ENCODE data around the gene PARP12. TPM values are rescaled to one million over a fixed set of nuclear protein-coding genes. Genes with fewer than 3 reads are reported as not detected.

Gene PARP12
- total RNA-seq, 6 experiments from 2014 or later: 6.3 to 14.0 (median 11.8) TPM

- Mint-ChIP-seq H3K27ac (peak overlapping the region; percentile 81), H3K9me3 (no peaks in the 10 kb centered on the region), H3K36me3 (ENCODE audit: low read depth) (peaks cover 8% of the 10 kb centered on the region), H3K27me3 (ENCODE audit: insufficient read depth) (peaks cover 1% of the 10 kb centered on the region; the same call in 1 of the 2 replicates), H3K4me3 (peak overlapping the region; percentile 78), H3K4me1 (ENCODE audit: low read depth) (peaks cover 74% of the 10 kb centered on the region)
- TF ChIP-seq CTCF (IDR thresholded peaks at IDR 0.05): no peak
- DNase-seq: peak; percentile 76
Measured at GRCh38 chr7:140035400-140036223, 27.1 kb downstream of the PARP12 start.

- no peak for DNase-seq
- H3K4me3 Mint-ChIP-seq: no peak overlapping the region
- TF ChIP-seq CTCF (IDR thresholded peaks at IDR 0.05): no peak
- peaks cover 8% of the 10 kb centered on the region for H3K36me3 Mint-ChIP-seq (ENCODE audit: low read depth)
- no peaks in the 10 kb centered on the region for H3K9me3 Mint-ChIP-seq
- H3K27ac Mint-ChIP-seq: 0 out of 2 replicates have a peak overlapping the region, but pooled peaks have one; percentile 81
- peaks cover 68% of the 10 kb centered on the region for H3K4me1 Mint-ChIP-seq (ENCODE audit: low read depth)
- H3K27me3 Mint-ChIP-seq (ENCODE audit: insufficient read depth): peaks cover 1% of the 10 kb centered on the region; the same call in 1 of the 2 replicates
Measured at GRCh38 chr7:140034421-140034820, 28.3 kb downstream of the PARP12 start.

- peaks cover 8% of the 10 kb centered on the region for H3K36me3 Mint-ChIP-seq (ENCODE audit: low read depth)
Measured at GRCh38 chr7:140033779-140034363, 28.9 kb downstream of the PARP12 start.

GRCh38 chr7:140033036-140033435 lies 29.7 kb downstream of the PARP12 start:
- no peak for TF ChIP-seq CTCF (IDR thresholded peaks at IDR 0.05)
- H3K4me3 Mint-ChIP-seq: peak overlapping the region; percentile 11; the same call in 1 of the 2 replicates
- peaks cover 57% of the 10 kb centered on the region for H3K4me1 Mint-ChIP-seq (ENCODE audit: low read depth)
- peaks cover 8% of the 10 kb centered on the region for H3K36me3 Mint-ChIP-seq (ENCODE audit: low read depth)
- H3K27ac Mint-ChIP-seq: peak overlapping the region; percentile 61
- no peaks in the 10 kb centered on the region for H3K9me3 Mint-ChIP-seq
- peaks cover 1% of the 10 kb centered on the region for H3K27me3 Mint-ChIP-seq (ENCODE audit: insufficient read depth)
- DNase-seq: peak; percentile 69

More at GRCh38 chr7:140033779-140034363, 28.9 kb downstream of the PARP12 start:
- Mint-ChIP-seq H3K4me1 (ENCODE audit: low read depth) (peaks cover 63% of the 10 kb centered on the region), H3K27me3 (ENCODE audit: insufficient read depth) (peaks cover 1% of the 10 kb centered on the region; the same call in 1 of the 2 replicates), H3K9me3 (no peaks in the 10 kb centered on the region), H3K4me3 (no peak overlapping the region), H3K27ac (peak overlapping the region; percentile 61; the same call in 1 of the 2 replicates)
- no peak for TF ChIP-seq CTCF (IDR thresholded peaks at IDR 0.05)
- DNase-seq: no peak

GRCh38 chr7:140031364-140031763 lies 31.4 kb downstream of the PARP12 start:
- H3K4me3 Mint-ChIP-seq: no peak overlapping the region
- DNase-seq: no peak
- H3K9me3 Mint-ChIP-seq: no peaks in the 10 kb centered on the region
- H3K27me3 Mint-ChIP-seq (ENCODE audit: insufficient read depth): no peaks in the 10 kb centered on the region; the same call in 1 of the 2 replicates
- TF ChIP-seq CTCF (IDR thresholded peaks at IDR 0.05): no peak
- peaks cover 52% of the 10 kb centered on the region for H3K4me1 Mint-ChIP-seq (ENCODE audit: low read depth)
- peaks cover 3% of the 10 kb centered on the region for H3K36me3 Mint-ChIP-seq (ENCODE audit: low read depth)
- H3K27ac Mint-ChIP-seq: peak overlapping the region; percentile 57; the same call in 1 of the 2 replicates

All from HFFc6 (cell line).